SK-N-SH treated with all-trans-retinoic acid at 6 μM for 48 hours (cell line): Measurements from ENCODE around the gene NPBWR2.

Experiments
- ATAC-seq: fragments of 200-7000 bp; cut with Tn5 transposase; 3 replicates; pipeline ENCODE4 v1.9.1; 2020; ENCODE audit warnings: mild to moderate bottlenecking, moderate library complexity
- ARNTL ChIP-seq: fragments of 450-650 bp; formaldehyde crosslinking; IDR thresholded peaks from 2 replicates; pipeline ENCODE4 v1.5.0; 2020; ENCODE audit warnings: low read depth, mild to moderate bottlenecking, moderate library complexity, borderline replicate concordance
- BACH2 ChIP-seq: fragments of 250-450 bp; sonication (Bioruptor Pico); IDR thresholded peaks from 2 replicates; pipeline ENCODE4 v1.9.0; 2021; ENCODE audit warnings: mild to moderate bottlenecking, borderline replicate concordance
- CREB5 ChIP-seq: fragments of 250-450 bp; sonication (Bioruptor Pico); IDR thresholded peaks from 2 replicates; pipeline ENCODE4 v1.5.1; 2020; ENCODE audit warnings: low read depth, mild to moderate bottlenecking, moderate library complexity
- CSDC2 ChIP-seq: fragments of 250-450 bp; sonication (Bioruptor Pico); IDR thresholded peaks from 2 replicates; pipeline ENCODE4 v1.5.0; 2020; ENCODE audit warnings: mild to moderate bottlenecking, moderate library complexity
- CSRNP3 ChIP-seq: fragments of 250-450 bp; sonication (Bioruptor Pico); IDR thresholded peaks from 2 replicates; pipeline ENCODE4 v1.5.1; 2021; ENCODE audit warnings: mild to moderate bottlenecking, moderate library complexity
- GLIS3 ChIP-seq: fragments of 250-450 bp; sonication (Bioruptor Pico); IDR thresholded peaks from 2 replicates; pipeline ENCODE4 v1.5.0; 2020; ENCODE audit warnings: mild to moderate bottlenecking, moderate library complexity
- OSR1 ChIP-seq: fragments of 250-450 bp; sonication (Bioruptor Pico); IDR thresholded peaks from 2 replicates; pipeline ENCODE4 v1.8.0; 2022; ENCODE audit warnings: moderate library complexity, mild to moderate bottlenecking, inconsistent platforms
- PATZ1 ChIP-seq: fragments of 250-450 bp; sonication (Bioruptor Pico); IDR thresholded peaks from 2 replicates; pipeline ENCODE4 v1.8.0; 2020; ENCODE audit warnings: mild to moderate bottlenecking, moderate library complexity, borderline replicate concordance
- PPARA ChIP-seq: fragments of 250-450 bp; sonication (Bioruptor Pico); IDR thresholded peaks from 2 replicates; pipeline ENCODE4 v1.5.0; 2020; ENCODE audit warnings: mild to moderate bottlenecking, borderline replicate concordance
- RARB ChIP-seq: fragments of 250-450 bp; sonication (Bioruptor Pico); IDR thresholded peaks from 2 replicates; pipeline ENCODE4 v1.8.0; 2021; ENCODE audit warnings: mild to moderate bottlenecking, moderate library complexity
- SNAI2 ChIP-seq: fragments of 250-450 bp; sonication (Bioruptor Pico); IDR thresholded peaks from 2 replicates; pipeline ENCODE4 v1.5.0; 2020; ENCODE audit warnings: mild to moderate bottlenecking, moderate library complexity
- TCF4 ChIP-seq: fragments of 250-450 bp; sonication (Bioruptor Pico); IDR thresholded peaks from 2 replicates; pipeline ENCODE4 v1.8.0; 2021; ENCODE audit warnings: mild to moderate bottlenecking, moderate library complexity, borderline replicate concordance
- TOX ChIP-seq: fragments of 250-450 bp; sonication (Bioruptor Pico); IDR thresholded peaks from 2 replicates; pipeline ENCODE4 v1.8.0; 2021; ENCODE audit warnings: mild to moderate bottlenecking, moderate library complexity, borderline replicate concordance
- TSHZ2 ChIP-seq: fragments of 250-450 bp; sonication (Bioruptor Pico); IDR thresholded peaks from 2 replicates; pipeline ENCODE4 v1.5.0; 2020; ENCODE audit warnings: mild to moderate bottlenecking, moderate library complexity
- ZC3H10 ChIP-seq: fragments of 250-450 bp; sonication (Bioruptor Pico); IDR thresholded peaks from 2 replicates; pipeline ENCODE4 v1.5.1; 2021; ENCODE audit warnings: mild to moderate bottlenecking, moderate library complexity
- ZFP3 ChIP-seq: fragments of 250-450 bp; sonication (Bioruptor Pico); IDR thresholded peaks from 2 replicates; pipeline ENCODE4 v1.5.0; 2020; ENCODE audit warnings: mild to moderate bottlenecking, moderate library complexity
- ZFP30 ChIP-seq: fragments of 450-650 bp; formaldehyde crosslinking; IDR thresholded peaks from 2 replicates; pipeline ENCODE4 v1.5.0; 2022; ENCODE audit warnings: mild to moderate bottlenecking, moderate library complexity
- ZNF565 ChIP-seq: fragments of 450-650 bp; formaldehyde crosslinking; conservative IDR thresholded peaks from 2 replicates; pipeline ENCODE4 v1.5.0; 2020; ENCODE audit warnings: low read depth, mild to moderate bottlenecking, moderate library complexity
- ZNF70 ChIP-seq: fragments of 450-650 bp; formaldehyde crosslinking; IDR thresholded peaks from 2 replicates; pipeline ENCODE4 v1.5.0; 2020; ENCODE audit warnings: mild to moderate bottlenecking, moderate library complexity
- ZNF8 ChIP-seq: fragments of 450-650 bp; formaldehyde crosslinking; IDR thresholded peaks from 2 replicates; pipeline ENCODE4 v1.5.0; 2020; ENCODE audit warnings: mild to moderate bottlenecking, moderate library complexity
- TF ChIP-seq, protein P1 (sequence below): fragments of 250-450 bp; sonication (Bioruptor Pico); IDR thresholded peaks from 2 replicates; pipeline ENCODE4 v1.8.0; 2021; ENCODE audit warnings: low read depth, mild to moderate bottlenecking, moderate library complexity, borderline replicate concordance

Gene NPBWR2

DNA sequence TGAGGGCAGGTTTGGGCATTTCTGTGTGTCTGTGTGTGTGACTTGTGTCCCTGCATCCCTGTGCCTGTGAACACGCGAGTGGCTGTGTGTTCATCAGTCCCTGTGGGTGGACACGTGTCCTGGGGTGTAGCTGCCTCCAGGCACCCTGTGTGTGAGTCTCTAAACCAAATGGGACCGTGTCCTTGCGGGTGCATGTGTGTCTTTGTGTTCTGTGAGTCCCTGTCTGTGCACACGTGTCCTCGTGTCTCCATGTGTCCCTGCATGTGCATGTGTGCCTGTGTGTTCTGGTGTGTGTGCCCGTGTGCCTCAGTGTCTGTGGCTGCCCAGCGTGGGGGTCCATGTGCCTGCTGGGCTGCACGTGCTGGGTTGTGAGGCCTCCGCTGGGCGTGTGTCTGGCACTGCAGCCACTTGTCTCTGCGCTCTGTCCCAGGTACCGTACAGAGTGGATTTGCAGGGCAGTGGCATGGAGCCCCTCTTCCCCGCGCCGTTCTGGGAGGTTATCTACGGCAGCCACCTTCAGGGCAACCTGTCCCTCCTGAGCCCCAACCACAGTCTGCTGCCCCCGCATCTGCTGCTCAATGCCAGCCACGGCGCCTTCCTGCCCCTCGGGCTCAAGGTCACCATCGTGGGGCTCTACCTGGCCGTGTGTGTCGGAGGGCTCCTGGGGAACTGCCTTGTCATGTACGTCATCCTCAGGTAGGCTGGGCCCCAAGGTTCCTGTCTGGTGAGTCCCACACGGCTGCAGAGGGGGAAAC, 14.9 kb downstream of the NPBWR2 start:
- peak; percentile 31; the same call in 2 of the 3 replicates for ATAC-seq

DNA sequence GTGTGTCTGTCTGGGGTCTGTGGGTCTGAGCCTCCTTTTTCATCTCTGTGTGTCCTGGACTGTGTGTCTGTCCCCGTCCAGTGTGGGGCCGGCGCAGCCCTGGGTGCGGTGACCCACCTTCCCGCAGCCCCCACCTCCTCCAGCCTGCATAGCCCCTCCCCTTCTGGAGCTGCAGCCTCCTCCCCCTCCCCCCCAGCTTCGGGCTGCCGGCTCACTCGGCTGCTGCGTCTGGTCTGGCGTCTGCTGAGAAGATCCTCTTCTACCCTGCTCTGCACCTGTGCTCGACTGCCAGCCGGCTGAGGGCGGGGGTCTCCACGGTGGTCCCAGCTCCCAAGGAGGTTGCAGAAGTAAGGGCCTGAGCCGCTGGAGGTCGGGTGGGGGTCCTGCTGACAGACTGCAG, 15.6 kb downstream of the NPBWR2 start:
- no peak for TF ChIP-seq RARB
- no peak for TF ChIP-seq ZC3H10 (CRISPR knock-in tag)
- TF ChIP-seq CSDC2, result no peak
- TF ChIP-seq, protein P1, sequence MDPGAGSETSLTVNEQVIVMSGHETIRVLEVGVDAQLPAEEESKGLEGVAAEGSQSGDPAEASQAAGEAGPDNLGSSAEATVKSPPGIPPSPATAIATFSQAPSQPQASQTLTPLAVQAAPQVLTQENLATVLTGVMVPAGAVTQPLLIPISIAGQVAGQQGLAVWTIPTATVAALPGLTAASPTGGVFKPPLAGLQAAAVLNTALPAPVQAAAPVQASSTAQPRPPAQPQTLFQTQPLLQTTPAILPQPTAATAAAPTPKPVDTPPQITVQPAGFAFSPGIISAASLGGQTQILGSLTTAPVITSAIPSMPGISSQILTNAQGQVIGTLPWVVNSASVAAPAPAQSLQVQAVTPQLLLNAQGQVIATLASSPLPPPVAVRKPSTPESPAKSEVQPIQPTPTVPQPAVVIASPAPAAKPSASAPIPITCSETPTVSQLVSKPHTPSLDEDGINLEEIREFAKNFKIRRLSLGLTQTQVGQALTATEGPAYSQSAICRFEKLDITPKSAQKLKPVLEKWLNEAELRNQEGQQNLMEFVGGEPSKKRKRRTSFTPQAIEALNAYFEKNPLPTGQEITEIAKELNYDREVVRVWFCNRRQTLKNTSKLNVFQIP (CRISPR knock-in tag), result no peak
- no peak for TF ChIP-seq CSRNP3 (CRISPR knock-in tag)
- TF ChIP-seq ZNF565 (CRISPR knock-in tag), result no peak
- peak; percentile 20; the same call in 2 of the 3 replicates for ATAC-seq

More for the DNA sequence above, 14.9 kb downstream of the NPBWR2 start:
- TF ChIP-seq ZFP30 (CRISPR knock-in tag), result no peak
- TF ChIP-seq CREB5 (CRISPR knock-in tag), result no peak
- no peak for TF ChIP-seq ZNF70 (CRISPR knock-in tag)
- TF ChIP-seq CSRNP3 (CRISPR knock-in tag), result no peak
- no peak for TF ChIP-seq ZFP3 (CRISPR knock-in tag)
- no peak for TF ChIP-seq RARB
- no peak for TF ChIP-seq CSDC2
- TF ChIP-seq BACH2 (CRISPR knock-in tag), result no peak
- TF ChIP-seq, protein P1 (CRISPR knock-in tag), result no peak
- TF ChIP-seq PATZ1 (CRISPR knock-in tag), result no peak
- TF ChIP-seq, all 23 proteins: peak for 0

GRCh38 chr20:64091340-64091739, 16.0 kb downstream of the NPBWR2 start:
- no peak for TF ChIP-seq ZNF565 (CRISPR knock-in tag)
- TF ChIP-seq ZFP3 (CRISPR knock-in tag), result no peak
- TF ChIP-seq SNAI2 (CRISPR knock-in tag), result no peak
- TF ChIP-seq TCF4 (CRISPR knock-in tag), result no peak
- no peak for TF ChIP-seq ZC3H10 (CRISPR knock-in tag)
- no peak for TF ChIP-seq GLIS3 (CRISPR knock-in tag)
- no peak for TF ChIP-seq ARNTL (CRISPR knock-in tag)
- no peak for TF ChIP-seq ZNF8 (CRISPR knock-in tag)
- no peak; the same call in 2 of the 3 replicates for ATAC-seq

GRCh38 chr20:64090165-64090564, 17.2 kb downstream of the NPBWR2 start:
- no peak for ATAC-seq
- TF ChIP-seq ZNF70 (CRISPR knock-in tag), result no peak
- no peak for TF ChIP-seq OSR1 (CRISPR knock-in tag)
- TF ChIP-seq TSHZ2, result no peak
- no peak for TF ChIP-seq TOX (CRISPR knock-in tag)
- no peak for TF ChIP-seq BACH2 (CRISPR knock-in tag)
- TF ChIP-seq GLIS3 (CRISPR knock-in tag), result no peak
- TF ChIP-seq PPARA (CRISPR knock-in tag), result no peak
- TF ChIP-seq CREB5 (CRISPR knock-in tag), result no peak
